Suprapubic skin (tissue), 3 donors: ENCODE data around the gene CXCL8.

Experiments used
- POLR2AphosphoS5 ChIP-seq, 3 donors: sonication (generic); formaldehyde crosslinking; IDR thresholded peaks; one replicate each; pipeline ENCODE4 v1.6.1; 2017; ENCODE audit warnings: antibody characterized with exemption in 3 of 3
- TF ChIP-seq, protein P1 (sequence below), 2 donors: fragments of 200-600 bp in 1 of 2; fragments of 450-650 bp in 1 of 2; sonication (generic) in 1 of 2; IDR thresholded peaks; one replicate each; pipeline ENCODE4 v1.5.1; 2016 to 2019; ENCODE audit warnings: antibody characterized with exemption in 2 of 2, mild to moderate bottlenecking in 1 of 2, moderate library complexity in 1 of 2

DNA sequence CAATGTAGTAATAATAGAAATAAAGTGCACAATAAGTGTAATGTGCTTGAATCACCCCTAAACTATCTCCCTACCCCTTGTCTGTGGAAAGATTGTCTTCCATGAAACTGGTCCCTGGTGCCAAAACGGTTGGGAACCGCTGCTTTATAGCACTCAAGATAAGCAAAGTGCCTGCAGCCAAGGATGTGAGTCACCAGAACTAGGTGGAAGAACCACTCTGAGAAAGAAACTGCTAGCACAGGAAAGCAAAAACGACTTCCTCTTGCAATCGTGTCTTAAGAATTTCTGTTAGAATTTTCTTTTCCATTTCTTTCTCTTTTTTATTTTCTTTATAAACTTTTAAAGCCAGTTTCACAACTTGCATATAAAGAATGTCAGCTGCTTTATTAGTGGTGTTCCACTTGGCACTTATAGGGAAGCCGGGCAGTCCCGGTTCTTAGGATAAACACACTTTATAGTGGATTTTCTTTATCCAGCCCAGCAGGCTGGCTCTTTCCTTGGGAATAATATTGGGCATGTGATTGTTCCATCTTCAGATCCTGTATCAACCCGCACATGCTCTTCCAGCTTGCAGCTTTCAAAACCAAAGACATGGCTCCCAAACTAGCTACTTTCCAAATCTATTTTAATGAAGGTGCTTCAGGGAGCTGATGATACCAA is 32.3 kb upstream of the CXCL8 start:
- TF ChIP-seq, protein P1, sequence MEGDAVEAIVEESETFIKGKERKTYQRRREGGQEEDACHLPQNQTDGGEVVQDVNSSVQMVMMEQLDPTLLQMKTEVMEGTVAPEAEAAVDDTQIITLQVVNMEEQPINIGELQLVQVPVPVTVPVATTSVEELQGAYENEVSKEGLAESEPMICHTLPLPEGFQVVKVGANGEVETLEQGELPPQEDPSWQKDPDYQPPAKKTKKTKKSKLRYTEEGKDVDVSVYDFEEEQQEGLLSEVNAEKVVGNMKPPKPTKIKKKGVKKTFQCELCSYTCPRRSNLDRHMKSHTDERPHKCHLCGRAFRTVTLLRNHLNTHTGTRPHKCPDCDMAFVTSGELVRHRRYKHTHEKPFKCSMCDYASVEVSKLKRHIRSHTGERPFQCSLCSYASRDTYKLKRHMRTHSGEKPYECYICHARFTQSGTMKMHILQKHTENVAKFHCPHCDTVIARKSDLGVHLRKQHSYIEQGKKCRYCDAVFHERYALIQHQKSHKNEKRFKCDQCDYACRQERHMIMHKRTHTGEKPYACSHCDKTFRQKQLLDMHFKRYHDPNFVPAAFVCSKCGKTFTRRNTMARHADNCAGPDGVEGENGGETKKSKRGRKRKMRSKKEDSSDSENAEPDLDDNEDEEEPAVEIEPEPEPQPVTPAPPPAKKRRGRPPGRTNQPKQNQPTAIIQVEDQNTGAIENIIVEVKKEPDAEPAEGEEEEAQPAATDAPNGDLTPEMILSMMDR (IDR thresholded peaks at IDR 0.05): no peak
- no peak for TF ChIP-seq POLR2AphosphoS5 (IDR thresholded peaks at IDR 0.05)
